K562 (cell line): ENCODE data around the gene PHACTR2. TPM values are rescaled to one million over a fixed set of nuclear protein-coding genes. Genes with fewer than 3 reads are reported as not detected.

Experiments used
- ATF1 ChIP-seq, 2 experiments: fragments of 450-650 bp in 1 of 2; IDR thresholded peaks; 2 replicates each; pipeline ENCODE4 v1.6.1; 2016; ENCODE audit warnings: missing compliant biosample characterization in 1 of 2, missing genetic modification characterization in 1 of 2
- CBX8 ChIP-seq: fragments of 200-600 bp; sonication (generic); IDR thresholded peaks from 2 replicates; pipeline ENCODE4 v1.6.1; 2012; ENCODE audit warnings: borderline replicate concordance, mixed run types, low read depth, mild to moderate bottlenecking, moderate library complexity, mixed read lengths, low read length, control low read depth, inconsistent platforms; ENCODE audit not compliant: poor library complexity, severe bottlenecking; ENCODE audit errors: extremely low read depth
- DNMT1 ChIP-seq: fragments of 450-650 bp; IDR thresholded peaks from 2 replicates; pipeline ENCODE4 v1.6.1; 2016; ENCODE audit warnings: antibody characterized with exemption, mild to moderate bottlenecking
- HDAC6 ChIP-seq: IDR thresholded peaks from 2 replicates; pipeline ENCODE4 v1.6.1; 2012; ENCODE audit warnings: low read depth, mild to moderate bottlenecking, control low read depth, inconsistent platforms, low read length, moderate library complexity
- MBD2 ChIP-seq: sonication (generic); IDR thresholded peaks from 2 replicates; pipeline ENCODE4 v1.6.1; 2016; ENCODE audit warnings: low read depth, borderline replicate concordance
- POLR2A ChIP-seq: fragments of 450-650 bp; conservative IDR thresholded peaks from 2 replicates; pipeline ENCODE4 v1.6.1; 2016
- XRCC5 ChIP-seq: fragments of 200-400 bp; formaldehyde crosslinking; IDR thresholded peaks from 2 replicates; pipeline ENCODE4 v1.6.1; 2017; ENCODE audit warnings: low read depth, mild to moderate bottlenecking, low read length
- ZNF143 ChIP-seq: sonication (generic); formaldehyde crosslinking; IDR thresholded peaks from 2 replicates; pipeline ENCODE4 v1.9.0; 2022; ENCODE audit warnings: mild to moderate bottlenecking, missing genetic modification reagents
- polyA plus RNA-seq, 8 experiments: library from polyadenylated mRNA; depleted of rRNA in 4 of 8; stranded (reverse) in 5 of 8; unstranded in 3 of 8; fragments of >200 nt; fragmentation: Nextera tagmentation in 2 of 8; fragmentation: Illumina TruSeq in 1 of 8; extraction: Ambion mirVana in 2 of 8; extraction: Trizol in 1 of 8; gene quantifications; 2 replicates each; pipeline versions ENCODE4 v1.2.1 to v1.2.3, GENCODE V29; 2011 to 2014; ENCODE audit warnings: inconsistent platforms in 1 of 8, missing spikeins in 1 of 8
- total RNA-seq, 7 experiments: library from RNA; depleted of rRNA in 6 of 7; stranded (reverse); fragments of >200 nt in 6 of 7; fragmentation: Illumina TruSeq in 2 of 7; extraction: Trizol in 2 of 7; gene quantifications; 2 replicates each; pipeline versions ENCODE4 v1.2.1 to v1.2.3, GENCODE V29; 2011 to 2021; ENCODE audit warnings: low replicate concordance in 1 of 7
- TF ChIP-seq, protein P1 (sequence below): fragments of 200-600 bp; sonication (generic); IDR thresholded peaks from one replicate; pipeline ENCODE4 v1.6.1; 2012; ENCODE audit warnings: mild to moderate bottlenecking, low read depth, low read length, inconsistent platforms
- TF ChIP-seq, protein P2 (sequence below): fragments of 250-450 bp; sonication (Bioruptor Pico); IDR thresholded peaks from 2 replicates; pipeline ENCODE4 v1.4.0; 2020; ENCODE audit warnings: borderline replicate concordance
- TF ChIP-seq, protein P3 (sequence below): sonication (generic); formaldehyde crosslinking; IDR thresholded peaks from 2 replicates; pipeline ENCODE4 v1.9.0; 2022; ENCODE audit warnings: mild to moderate bottlenecking, missing genetic modification reagents

PHACTR2 gene
- total and polyA plus RNA-seq, 9 of the 15 experiments (the other 6 are each of a cell fraction or from before 2014, with no cell fraction given), result 5.3 to 52.5 (median 22.9) TPM

DNA sequence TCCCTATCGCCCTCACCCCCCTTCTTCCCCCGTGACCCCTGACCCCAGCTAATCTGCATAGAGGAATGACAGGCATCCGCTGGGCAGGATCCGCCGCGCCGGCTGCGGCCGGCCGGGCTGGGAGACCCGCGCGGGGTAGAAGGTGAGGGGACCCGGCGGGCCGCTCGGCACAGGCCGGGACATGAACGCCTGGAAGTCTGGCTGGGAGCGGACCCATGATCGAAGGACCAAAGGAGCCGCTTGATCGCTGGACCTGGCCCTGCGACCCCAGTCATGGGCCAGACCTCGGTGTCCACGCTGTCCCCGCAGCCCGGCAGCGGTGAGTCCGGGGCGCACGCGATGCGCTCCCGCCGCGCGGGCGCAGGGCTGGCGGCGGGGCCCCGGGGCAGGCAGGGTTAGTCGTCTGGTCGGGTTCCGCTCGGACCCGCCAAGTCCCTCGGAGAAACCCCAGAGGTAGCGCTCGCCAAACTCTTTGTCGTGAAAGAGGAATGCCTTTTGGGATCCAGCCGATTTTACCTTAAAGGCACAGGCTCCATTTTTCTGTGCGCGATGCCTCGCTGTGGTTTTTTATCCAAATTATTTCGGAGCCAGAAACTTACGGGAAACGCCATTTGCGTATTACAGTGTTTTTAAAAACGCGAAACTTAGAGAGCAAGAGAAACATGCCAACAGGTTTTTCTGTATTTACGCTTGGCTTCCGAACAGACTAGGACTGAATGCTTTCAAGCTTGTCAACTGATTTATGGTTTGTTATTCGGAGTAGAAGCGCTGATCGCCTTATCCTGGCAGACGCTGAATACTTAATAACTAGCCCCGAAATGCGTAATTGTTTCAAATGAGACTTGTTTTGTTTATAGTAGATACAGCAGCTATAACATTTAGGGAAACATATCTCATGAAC, at the start of gene PHACTR2 (continued):
- TF ChIP-seq, protein P1, sequence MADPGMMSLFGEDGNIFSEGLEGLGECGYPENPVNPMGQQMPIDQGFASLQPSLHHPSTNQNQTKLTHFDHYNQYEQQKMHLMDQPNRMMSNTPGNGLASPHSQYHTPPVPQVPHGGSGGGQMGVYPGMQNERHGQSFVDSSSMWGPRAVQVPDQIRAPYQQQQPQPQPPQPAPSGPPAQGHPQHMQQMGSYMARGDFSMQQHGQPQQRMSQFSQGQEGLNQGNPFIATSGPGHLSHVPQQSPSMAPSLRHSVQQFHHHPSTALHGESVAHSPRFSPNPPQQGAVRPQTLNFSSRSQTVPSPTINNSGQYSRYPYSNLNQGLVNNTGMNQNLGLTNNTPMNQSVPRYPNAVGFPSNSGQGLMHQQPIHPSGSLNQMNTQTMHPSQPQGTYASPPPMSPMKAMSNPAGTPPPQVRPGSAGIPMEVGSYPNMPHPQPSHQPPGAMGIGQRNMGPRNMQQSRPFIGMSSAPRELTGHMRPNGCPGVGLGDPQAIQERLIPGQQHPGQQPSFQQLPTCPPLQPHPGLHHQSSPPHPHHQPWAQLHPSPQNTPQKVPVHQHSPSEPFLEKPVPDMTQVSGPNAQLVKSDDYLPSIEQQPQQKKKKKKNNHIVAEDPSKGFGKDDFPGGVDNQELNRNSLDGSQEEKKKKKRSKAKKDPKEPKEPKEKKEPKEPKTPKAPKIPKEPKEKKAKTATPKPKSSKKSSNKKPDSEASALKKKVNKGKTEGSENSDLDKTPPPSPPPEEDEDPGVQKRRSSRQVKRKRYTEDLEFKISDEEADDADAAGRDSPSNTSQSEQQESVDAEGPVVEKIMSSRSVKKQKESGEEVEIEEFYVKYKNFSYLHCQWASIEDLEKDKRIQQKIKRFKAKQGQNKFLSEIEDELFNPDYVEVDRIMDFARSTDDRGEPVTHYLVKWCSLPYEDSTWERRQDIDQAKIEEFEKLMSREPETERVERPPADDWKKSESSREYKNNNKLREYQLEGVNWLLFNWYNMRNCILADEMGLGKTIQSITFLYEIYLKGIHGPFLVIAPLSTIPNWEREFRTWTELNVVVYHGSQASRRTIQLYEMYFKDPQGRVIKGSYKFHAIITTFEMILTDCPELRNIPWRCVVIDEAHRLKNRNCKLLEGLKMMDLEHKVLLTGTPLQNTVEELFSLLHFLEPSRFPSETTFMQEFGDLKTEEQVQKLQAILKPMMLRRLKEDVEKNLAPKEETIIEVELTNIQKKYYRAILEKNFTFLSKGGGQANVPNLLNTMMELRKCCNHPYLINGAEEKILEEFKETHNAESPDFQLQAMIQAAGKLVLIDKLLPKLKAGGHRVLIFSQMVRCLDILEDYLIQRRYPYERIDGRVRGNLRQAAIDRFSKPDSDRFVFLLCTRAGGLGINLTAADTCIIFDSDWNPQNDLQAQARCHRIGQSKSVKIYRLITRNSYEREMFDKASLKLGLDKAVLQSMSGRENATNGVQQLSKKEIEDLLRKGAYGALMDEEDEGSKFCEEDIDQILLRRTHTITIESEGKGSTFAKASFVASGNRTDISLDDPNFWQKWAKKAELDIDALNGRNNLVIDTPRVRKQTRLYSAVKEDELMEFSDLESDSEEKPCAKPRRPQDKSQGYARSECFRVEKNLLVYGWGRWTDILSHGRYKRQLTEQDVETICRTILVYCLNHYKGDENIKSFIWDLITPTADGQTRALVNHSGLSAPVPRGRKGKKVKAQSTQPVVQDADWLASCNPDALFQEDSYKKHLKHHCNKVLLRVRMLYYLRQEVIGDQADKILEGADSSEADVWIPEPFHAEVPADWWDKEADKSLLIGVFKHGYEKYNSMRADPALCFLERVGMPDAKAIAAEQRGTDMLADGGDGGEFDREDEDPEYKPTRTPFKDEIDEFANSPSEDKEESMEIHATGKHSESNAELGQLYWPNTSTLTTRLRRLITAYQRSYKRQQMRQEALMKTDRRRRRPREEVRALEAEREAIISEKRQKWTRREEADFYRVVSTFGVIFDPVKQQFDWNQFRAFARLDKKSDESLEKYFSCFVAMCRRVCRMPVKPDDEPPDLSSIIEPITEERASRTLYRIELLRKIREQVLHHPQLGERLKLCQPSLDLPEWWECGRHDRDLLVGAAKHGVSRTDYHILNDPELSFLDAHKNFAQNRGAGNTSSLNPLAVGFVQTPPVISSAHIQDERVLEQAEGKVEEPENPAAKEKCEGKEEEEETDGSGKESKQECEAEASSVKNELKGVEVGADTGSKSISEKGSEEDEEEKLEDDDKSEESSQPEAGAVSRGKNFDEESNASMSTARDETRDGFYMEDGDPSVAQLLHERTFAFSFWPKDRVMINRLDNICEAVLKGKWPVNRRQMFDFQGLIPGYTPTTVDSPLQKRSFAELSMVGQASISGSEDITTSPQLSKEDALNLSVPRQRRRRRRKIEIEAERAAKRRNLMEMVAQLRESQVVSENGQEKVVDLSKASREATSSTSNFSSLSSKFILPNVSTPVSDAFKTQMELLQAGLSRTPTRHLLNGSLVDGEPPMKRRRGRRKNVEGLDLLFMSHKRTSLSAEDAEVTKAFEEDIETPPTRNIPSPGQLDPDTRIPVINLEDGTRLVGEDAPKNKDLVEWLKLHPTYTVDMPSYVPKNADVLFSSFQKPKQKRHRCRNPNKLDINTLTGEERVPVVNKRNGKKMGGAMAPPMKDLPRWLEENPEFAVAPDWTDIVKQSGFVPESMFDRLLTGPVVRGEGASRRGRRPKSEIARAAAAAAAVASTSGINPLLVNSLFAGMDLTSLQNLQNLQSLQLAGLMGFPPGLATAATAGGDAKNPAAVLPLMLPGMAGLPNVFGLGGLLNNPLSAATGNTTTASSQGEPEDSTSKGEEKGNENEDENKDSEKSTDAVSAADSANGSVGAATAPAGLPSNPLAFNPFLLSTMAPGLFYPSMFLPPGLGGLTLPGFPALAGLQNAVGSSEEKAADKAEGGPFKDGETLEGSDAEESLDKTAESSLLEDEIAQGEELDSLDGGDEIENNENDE, result no peak
- TF ChIP-seq, protein P2, sequence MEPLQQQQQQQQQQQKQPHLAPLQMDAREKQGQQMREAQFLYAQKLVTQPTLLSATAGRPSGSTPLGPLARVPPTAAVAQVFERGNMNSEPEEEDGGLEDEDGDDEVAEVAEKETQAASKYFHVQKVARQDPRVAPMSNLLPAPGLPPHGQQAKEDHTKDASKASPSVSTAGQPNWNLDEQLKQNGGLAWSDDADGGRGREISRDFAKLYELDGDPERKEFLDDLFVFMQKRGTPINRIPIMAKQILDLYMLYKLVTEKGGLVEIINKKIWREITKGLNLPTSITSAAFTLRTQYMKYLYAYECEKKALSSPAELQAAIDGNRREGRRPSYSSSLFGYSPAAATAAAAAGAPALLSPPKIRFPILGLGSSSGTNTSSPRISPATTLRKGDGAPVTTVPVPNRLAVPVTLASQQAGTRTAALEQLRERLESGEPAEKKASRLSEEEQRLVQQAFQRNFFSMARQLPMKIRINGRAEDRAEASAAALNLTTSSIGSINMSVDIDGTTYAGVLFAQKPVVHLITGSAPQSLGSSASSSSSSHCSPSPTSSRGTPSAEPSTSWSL (CRISPR knock-in tag), result no peak
- TF ChIP-seq ZNF143 (CRISPR knock-in tag) (no peak; the same call in 1 of the 2 replicates), DNMT1 (no peak), MBD2 (peak; percentile 46; the same call in 1 of the 2 replicates), HDAC6 (peak; percentile 99), CBX8 (no peak), ATF1 (CRISPR knock-in tag; IDR thresholded peaks at IDR 0.05) (no peak), ATF1 (tag; IDR thresholded peaks at IDR 0.05) (peak; percentile 59), XRCC5 (0 out of 2 replicates have a peak, but pooled peaks have one; percentile 46), POLR2A (peak; percentile 83)
- TF ChIP-seq, protein P3, sequence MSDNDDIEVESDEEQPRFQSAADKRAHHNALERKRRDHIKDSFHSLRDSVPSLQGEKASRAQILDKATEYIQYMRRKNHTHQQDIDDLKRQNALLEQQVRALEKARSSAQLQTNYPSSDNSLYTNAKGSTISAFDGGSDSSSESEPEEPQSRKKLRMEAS (CRISPR knock-in tag), result peak; percentile 51; the same call in 1 of the 2 replicates
